Activated CD8-positive, alpha-beta memory T cell treated with anti-CD3 and anti-CD28 coated beads, Interleukin-2, amount 50 U/mL, for 1 hour (primary cell): ENCODE data around the gene BAK1.
"Not testable (repeated sequence)": the region's sequence is repeated elsewhere in the genome, so short reads cannot be mapped to it uniquely, and the experiment has no call there.

Experiments
- DNase-seq: peaks from one replicate; pipeline ENCODE4 v3.0.0-alpha.2; 2020; ENCODE audit errors: extremely low read depth

Gene BAK1

DNA sequence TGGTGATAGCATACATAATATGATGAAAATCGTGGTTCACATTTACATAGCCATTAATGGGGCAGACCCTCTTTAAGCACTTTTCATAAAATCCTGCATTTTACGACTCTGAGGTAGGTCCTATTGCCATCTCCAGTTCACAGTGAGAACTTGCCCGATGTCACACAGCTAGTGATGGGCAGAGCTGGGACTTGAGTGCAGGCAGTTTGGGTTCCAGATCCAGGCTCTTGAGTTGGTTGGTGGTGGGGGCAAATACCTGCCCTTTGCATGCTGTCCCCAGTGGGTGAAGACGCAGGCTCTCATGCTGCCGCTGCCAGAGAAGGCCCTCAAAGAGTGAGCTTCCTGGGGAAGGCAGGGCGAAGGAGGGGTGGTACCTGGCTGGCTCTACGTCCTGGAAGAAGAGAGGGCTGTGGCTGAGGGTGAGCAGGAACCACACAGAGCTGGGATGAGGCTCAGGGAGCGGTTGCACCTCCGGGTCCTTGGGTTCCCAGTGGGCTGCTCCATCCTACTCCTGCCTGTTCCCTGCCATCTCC is 6.1 kb upstream of the BAK1 start:
- no peak for DNase-seq

DNA sequence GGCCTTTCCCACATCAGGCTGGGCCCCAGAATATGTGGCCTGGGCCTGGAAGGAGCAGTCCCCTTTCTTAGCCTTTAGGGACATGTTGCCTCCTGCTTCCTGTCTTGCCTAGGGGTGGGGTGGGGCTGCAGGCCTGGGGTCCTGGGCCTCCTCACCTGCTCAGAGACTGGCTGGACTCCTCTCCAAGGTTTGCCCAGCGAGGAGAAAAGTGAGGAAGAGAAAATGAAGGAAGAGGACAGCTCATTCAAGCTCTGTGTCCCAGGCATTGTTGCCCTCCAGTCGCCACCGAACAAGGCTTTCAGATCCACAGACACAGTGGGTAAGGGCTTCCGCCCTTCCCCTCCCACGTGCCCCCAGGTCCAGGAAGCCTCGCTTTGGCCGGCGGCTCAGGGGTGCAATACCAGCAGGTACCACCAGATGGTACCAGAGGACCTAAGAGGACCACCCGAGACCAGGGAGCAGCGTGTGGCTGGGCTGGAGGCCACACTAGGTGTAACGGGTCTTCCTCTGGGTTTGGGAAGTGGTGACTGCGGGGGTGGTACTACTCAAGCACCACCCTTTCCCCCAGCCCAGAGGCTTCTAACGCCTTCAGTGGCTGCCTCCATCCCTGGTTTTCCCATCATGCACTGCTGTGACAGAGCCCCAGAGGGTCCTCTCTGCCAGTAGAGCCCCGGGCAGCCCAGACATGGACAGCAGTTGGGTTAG is 5.5 kb upstream of the BAK1 start:
- peak; percentile 51 for DNase-seq

DNA sequence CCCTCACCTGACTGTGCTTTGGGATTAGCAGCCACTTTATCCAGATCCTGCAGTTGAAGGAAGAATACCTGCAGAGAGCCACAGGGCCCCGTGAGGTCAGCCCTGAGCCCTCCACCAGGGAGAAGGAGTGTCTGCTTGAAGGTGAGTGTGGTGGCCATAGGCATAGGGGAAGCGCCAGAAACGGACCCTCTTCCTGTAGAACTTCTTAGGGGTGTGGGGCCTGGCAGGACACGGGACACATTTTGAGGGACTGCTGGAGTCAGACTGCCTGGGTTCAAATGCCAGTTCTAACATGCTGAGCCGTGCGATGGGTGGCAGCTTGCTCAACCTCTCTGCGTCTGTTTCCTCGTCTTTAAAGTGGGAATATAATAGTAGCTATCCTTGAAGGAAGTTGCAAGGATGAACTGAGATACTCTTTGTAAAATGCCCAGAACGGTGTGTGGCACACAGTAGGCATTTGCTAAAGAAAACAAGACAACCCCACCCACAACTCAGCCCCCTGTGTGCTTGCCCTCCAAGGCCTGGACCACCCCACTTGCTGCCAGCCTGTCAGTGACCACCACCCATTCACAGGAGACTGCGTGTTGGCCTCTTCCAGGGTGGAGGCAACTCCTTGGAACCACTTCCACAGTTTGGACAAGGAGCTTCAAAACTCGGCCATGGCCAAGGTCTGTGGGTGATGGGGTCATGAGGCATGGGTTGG is 4.8 kb upstream of the BAK1 start:
- DNase-seq: no peak

DNA sequence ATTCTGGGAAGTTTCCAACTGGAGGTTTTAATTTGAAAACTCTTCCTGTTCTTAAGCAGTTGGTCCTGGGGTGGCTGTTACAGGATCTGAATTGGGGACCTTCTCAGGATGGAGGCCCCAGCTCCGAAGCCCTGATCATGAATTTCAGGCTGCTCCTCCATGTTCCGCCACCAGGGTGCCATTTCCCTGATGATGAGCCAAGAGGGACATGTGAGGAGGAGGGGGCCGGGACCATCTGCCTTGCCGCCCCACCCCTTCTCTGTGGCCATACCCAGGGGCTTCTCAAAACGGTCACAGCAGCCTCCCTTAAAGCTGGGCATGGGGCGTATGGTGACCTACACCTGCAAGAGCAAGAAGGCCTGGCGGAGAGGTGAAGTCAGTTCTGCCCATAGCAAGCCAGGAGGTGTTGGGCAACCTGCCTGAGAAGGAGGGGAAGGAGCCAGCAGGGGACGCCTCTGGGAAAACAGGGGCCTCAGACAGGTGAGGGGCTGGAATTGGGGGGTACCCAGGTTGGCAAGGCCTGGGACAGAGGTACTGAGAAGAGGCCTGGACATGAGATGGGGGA is 3.6 kb upstream of the BAK1 start:
- no peak for DNase-seq

DNA sequence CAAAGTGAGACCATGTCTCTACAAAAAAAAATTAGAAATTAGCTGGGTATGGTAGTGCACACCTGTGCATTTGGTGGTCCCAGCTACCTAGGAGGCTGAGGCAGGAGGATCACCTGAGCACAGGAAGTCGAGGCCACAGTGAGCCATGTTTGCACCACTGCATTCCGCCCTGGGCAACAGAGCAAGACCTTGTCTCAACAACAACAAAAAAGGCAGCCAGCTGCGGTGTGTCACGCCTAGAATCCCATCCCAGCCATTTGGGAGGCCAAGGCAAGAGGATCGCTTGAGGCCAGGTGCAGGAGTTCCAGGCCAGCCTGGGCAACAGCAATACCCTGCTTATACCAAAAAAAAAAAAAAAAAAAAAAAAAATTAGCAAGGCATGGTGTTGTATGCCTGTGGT is 1.1 kb upstream of the BAK1 start:
- no peak for DNase-seq

DNA sequence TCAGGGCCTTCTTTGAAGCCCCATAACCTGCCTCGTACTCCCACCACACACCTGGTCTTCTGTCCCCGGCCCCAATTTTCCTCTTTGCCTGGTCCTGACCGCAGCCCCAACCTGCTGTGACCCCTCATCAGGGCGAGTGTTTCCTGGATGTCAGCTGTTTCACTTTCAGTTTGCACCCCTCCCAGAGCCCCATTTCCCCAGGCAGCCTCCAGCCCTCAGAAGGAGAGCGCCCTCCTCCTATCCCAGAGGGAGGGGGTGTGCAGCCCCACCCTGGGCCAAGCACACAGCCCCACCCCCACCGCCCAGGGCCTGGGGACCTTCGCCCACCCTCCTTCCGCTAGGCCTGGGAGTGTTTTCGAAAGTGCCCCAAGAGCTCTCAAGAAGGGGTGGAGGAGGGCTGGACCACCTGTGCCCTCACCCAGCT is 1.5 kb downstream of the BAK1 start:
- no peak for DNase-seq

DNA sequence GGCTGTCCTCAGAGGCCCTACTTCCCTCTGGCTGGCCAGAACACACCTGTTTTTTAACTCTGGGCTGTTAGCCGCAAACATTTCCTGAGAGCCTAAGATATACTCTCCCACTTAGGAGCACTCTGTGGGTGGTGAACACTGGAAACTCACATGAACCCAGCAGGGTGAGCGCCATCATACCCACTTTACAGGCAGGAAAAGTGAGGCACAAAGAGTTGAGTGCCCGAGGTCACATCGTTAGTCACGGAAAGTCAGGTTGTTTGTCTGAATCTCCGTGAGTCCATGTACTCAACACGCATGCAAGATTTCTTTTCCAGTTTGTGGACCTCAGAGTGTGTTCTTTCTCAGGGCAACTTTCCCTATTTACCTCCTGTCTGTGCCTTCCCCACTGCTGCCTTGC is 1.9 kb downstream of the BAK1 start:
- no peak for DNase-seq

DNA sequence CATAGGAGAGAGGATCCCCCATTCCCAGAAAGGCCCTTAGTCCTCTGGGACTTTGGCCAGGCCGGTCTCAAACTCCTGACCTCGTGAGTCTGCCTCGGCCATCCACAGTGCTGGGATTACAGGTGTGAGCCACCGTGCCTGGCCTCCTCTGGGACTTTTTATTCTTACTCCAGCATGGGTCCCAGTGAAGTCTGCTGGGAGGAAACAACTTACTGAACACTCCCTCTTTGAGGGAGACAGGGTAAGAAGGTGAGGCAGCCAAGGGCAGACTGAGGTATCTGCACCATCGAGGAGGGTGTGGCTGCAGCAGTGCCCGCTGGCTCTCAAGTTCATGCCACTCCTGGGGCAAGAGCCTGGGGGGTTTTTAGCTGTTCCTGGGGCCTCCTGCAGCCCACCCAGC is 2.4 kb downstream of the BAK1 start:
- DNase-seq: no peak

DNA sequence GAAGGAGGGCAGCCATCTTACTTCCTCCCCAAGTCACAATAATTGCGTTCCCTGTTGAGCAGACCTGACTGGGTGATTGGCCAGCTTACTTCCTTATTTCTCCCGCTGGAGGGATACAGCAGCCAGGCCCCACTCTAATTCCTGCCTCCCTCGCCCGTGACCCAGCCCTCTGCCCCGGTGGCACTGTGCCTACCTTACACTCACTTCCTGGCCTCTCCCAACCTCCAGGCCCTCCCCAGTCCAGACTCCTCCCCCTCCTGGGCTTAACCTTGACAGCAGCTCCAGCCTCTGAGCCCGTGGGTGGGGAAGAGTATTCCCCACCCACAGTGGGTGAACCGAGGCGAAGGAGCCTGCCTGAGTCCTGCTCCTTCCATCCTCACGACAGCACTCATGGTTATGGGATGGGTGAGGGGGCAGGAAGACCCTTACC is 3.0 kb downstream of the BAK1 start:
- no peak for DNase-seq

DNA sequence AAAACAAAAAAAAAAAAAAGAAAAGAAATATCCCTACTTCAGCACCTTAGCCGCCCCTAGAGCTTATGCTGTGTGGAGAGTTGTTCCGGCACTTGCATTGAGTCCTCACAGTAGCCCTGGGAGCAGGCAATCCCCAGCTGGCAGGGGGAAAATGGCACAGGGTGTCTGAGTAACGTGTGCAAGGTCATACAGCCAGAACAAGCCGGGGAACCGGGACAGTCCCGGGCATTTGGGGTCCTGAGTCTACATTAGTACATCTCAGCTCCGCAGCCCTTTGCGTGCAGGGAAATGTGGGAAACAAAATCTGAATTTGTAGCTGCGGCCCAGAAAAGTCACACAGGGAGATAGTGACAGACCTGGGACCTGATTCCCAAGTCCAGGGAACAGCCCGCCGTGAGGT is 3.4 kb downstream of the BAK1 start:
- DNase-seq: no peak

DNA sequence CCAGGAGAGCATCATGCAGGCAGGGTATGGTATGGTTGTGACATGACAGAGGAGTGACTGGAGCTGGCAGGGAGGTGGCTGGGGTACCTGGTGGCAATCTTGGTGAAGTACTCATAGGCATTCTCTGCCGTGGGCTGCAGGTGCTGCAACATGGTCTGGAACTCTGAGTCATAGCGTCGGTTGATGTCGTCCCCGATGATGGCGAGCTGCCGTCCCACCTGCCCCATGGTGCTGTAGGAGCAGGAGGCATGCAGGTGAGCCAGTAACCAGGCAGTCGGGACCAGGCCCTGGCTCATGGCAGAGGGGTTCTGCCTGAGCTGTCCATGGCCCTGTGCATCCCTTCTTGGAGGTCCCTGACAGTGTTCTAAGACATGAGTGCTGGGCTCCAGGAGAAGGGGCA is 4.9 kb downstream of the BAK1 start:
- DNase-seq: no peak

DNA sequence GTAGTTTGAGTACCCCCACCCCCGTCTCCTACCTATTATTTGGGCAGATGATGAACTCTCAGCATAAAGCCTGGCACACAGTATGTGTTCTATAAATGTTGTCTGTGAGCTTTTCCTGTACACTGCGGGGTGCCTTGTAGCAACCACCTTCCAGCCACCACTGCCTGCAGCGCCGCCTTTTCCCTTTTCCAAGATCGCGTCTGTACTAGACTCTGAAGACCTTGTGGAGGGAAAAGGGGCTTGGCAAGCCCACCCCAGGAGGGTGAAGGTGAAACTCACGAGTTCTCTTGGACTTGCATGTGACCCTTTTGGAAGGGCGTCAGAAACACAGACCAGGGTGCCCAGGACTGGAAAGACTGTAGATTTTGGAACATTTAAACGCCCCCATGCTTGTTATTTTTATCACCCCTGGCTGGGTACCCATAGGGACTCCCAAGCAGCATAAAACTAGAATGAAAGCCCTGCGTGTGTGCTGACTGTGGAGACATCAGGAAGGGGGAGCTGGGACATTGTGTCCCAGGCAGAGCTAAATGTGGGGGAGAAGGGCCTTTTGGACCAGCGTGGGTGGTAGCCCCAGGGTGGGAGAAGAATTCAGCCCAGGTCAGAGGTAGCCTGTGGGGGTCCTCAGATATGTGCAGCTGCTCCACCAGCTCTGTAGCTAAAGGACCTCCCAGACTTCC is 8.3 kb downstream of the BAK1 start:
- DNase-seq: no peak

DNA sequence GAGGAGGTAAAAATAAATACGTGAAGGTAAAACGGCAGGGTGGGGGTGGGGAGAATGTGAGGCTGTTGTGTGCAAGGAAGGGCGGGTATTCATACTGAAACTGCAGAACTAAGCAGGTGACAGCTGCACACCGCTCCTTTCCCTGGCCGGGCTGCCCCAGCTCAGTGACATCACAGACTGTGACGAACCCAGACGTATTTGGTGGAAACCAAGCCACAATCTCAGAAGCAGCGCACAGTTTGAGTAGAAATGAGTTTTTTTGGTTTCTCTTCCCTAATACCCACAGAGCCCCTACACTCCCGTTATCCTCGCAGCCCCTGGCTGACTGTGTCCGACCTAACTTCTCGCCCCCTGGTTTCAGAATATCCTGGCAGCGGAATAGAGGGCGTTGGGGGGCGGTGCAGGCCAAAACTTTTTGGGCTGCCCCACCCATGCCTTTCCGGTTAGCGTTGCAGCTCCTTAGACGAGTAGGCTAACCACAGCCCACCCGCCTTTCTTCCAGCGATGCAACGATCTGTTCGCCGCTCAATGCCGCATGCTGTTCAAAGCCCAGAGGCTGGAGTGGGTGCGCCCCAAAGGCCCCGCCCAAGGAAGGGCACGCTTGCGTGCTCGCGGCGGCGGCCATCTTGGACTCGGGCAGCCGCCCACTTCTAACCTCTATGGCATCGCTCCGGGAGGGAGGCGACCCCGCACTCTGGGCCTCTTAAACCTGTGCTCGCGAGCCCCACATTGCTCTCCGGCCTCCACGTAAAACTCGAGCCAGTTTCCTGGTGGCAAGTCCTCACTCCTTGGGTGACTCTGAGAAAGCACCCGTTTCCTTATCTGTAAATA is 9.1 kb downstream of the BAK1 start:
- DNase-seq: peak; percentile 87

DNA sequence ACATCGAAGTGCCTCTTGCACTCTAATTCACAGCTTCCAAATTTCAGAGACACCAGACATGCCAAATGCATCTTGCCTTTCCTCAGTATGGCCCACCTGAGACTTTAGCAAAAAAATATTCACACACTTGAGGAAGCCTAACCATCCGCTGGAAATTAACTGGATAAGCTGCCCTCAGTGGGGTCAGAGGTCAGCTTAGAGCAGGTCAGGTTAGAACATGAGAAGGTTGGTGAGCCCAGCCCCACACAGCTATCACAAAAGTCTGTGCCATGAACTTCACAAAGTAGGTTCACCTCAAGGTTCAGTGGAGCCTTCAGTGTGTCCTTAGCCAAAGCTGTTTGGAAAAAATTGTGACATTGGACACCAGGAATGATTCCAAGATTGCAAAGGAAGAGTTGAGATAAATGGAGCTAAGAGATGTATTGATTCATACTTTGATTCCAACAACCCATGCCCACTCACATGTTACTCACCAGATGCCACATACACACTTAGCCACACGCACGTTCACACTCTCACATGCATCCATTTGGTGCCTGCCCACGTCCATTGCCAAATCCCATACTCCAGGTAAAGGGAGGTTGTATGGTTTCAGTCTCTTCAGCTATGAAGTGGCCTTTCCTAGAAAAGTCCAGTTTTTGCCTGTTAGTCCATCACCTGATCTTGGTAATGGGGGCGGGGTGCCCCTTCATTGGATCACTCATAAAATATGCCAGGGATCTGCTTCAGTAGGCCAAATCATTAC is 11.1 kb downstream of the BAK1 start:
- no peak for DNase-seq

DNA sequence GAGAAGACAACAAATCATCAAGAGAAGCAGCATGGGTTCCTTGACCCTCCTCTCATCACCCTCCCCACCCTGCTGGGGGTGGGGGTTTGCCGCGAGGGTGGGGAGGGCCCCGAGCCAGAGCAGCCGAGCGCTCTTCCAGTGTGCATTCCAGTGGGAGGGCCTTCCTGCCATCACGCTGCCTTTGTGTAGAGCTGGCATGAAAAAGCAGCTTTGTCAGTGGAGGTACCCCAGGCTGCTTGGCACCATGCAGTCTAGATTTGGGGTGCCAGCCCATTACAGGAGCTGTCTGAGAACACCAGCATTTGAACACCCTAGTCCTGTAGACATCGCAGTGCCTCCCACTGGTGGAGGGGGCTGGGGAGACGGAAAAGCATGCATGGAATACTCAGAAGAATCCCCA is 12.2 kb downstream of the BAK1 start:
- DNase-seq: no peak

DNA sequence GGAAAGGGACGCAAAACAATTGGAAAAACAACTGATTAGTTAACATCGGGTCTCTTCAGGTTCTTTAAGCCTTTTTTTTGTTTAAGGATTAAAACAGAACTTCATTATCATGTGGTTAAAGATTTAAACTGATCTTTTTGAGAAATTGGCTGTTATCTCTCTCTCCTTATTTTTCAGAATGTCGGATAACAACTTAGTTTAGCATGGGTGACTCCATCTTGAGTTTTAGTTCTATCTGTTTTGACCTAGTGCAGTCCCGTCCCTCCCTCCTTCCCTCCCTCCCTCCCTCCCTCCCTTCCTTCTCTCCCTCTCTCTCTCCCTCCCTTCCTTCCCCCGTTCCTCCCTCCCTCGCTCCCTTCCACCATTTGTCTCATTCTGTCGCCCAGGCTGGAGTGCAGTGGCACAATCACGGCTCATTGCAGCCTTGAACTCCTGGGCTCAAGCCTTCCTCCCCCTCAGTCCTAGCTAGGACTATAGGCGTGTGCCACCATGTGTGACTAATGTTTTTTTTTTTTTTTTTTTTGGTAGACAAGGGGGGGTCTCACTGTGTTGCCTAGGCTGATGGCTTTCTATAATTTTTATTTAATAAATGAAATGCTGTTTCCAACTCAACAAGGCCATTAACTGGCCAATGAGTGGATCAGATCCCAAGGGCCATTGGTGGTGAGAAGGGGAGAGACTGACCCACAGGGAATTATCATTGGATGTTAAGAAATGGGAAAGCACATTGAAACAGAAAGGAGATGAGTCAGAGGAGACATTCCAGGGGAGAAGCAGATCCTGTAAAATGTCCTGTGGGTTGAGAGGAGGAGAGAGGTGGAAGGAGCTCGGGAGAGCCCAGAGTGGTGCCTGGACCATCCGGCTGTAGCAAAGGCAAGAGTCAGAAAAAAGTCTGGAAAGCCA is 13.6 kb downstream of the BAK1 start:
- DNase-seq: no peak

DNA sequence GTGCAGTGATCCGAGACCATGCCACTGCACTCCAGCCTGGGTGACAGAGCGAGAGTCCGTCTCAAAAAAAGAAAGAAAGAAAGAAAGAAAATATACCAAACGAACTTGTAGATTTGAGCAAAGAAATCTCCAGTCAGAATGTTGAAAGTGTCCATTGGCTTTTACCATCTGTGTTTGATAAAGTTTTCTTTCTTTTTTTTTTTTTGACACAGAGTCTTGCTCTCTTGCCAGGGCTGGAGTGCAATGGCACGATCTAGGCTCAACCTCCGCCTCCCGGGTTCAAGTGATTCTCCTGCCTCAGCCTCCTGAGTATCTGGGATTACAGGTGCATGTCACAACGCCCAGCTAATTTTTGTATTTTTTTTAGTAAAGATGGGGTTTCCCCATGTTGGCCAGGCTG is 21.3 kb downstream of the BAK1 start:
- DNase-seq: no peak

DNA sequence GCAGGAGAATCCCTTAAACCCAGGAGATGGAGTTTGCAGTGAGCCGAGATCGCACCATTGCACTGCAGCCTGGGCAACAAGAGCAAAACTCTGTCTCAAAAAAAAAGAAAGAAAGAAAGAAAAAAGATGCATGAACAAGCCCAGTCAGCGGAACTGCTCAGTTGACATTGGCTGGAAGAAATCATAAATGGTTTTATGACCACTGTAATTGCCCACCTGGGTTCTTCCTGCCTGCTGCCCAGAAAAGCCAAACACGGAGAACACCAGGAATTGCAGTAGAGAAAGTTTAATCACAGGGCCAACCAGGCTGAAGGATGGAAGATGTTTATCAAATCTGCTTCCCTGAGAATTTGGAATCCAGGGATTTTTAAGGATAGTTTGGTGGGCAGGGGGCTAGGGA is 22.7 kb downstream of the BAK1 start:
- no peak for DNase-seq

DNA sequence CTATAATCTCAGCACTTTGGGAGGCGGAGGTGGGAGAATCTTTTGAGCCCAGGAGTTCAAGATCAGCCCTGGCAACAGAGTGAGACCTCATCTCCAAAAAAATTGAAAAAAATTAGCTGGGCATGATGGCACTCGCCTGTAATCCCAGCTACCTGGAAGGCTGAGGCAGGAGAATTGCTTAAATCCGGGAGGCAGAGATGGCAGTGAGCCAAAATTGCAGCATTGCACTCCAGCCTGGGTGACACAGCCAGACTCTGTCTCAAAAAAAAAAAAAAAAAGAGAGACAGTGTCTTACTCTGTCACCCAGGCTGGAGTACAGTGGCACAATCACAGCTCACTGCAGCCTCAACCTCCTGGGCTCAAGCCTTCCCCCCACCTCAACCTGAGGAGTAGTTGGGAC is 27.2 kb downstream of the BAK1 start:
- not testable (repeated sequence) for DNase-seq

DNA sequence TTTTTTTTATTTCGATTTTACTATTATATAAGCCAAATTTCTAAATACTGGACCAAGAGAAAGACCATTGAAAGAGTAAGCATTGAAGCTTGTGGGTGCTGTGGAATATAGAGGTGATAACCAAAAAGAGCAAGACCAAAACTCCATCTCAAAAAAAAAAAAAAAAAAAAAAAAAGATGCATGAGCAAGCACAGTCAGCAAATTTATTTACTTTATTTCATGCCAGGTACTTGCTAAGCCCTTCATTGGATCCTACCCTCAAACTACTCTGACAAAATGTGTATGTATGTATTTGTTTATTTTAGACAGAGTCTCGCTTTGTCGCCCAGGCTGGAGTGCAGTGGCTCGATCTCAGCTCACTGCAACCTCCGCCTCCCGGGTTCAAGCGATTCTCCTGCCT is 27.8 kb downstream of the BAK1 start:
- DNase-seq: no peak
